A673 (cell line): ENCODE results near the gene LGR4. TPM values are rescaled to one million over a fixed set of nuclear protein-coding genes. Genes with fewer than 3 reads are reported as not detected.

ENCODE experiments used
- BruUV-seq: library from RNA; stranded (reverse); fragments of 400-500 nt; replicated peaks from 2 replicates; lab custom pipeline; 2021; lab: Mats Ljungman, UMichigan
- CTCF ChIA-PET: fragments of 300-600 bp; sonication (Branson Sonifier 250); formaldehyde crosslinking; loops from one replicate; lab custom pipeline; 2022; ENCODE audit warnings: antibody characterized with exemption; lab: Charles Lee
- POLR2A ChIA-PET: fragments of 300-600 bp; sonication (Branson Sonifier 250); formaldehyde crosslinking; loops from one replicate; lab custom pipeline; 2022; ENCODE audit warnings: antibody characterized with exemption; ENCODE audit not compliant: low non-redundant PET; lab: Charles Lee
- DNase-seq: peaks from one replicate; pipeline ENCODE4 v3.0.0-alpha.2; 2015; ENCODE audit warnings: low spot score
- H3K27ac ChIP-seq: fragments of 200-600 bp; sonication (generic); 2 replicates; pipeline ENCODE4 v1.5.1; 2016; ENCODE audit warnings: mixed run types, low read depth, mild to moderate bottlenecking, mixed read lengths, antibody characterized with exemption, low read length; ENCODE audit not compliant: poor library complexity, severe bottlenecking
- H3K27me3 ChIP-seq: fragments of 200-600 bp; sonication (generic); replicated peaks from 2 replicates; pipeline ENCODE4 v1.6.1; 2017; ENCODE audit warnings: mixed run types, low read depth, mild to moderate bottlenecking, mixed read lengths, antibody characterized with exemption, low read length; ENCODE audit not compliant: insufficient read depth, poor library complexity
- H3K36me3 ChIP-seq: fragments of 200-600 bp; sonication (generic); 2 replicates; pipeline ENCODE4 v1.6.1; 2016; ENCODE audit warnings: mixed run types, mild to moderate bottlenecking, mixed read lengths, antibody characterized with exemption, low read length; ENCODE audit not compliant: insufficient read depth, poor library complexity, severe bottlenecking
- H3K4me1 ChIP-seq: fragments of 200-600 bp; sonication (generic); 2 replicates; pipeline ENCODE4 v1.6.1; 2017; ENCODE audit warnings: mixed run types, mild to moderate bottlenecking, mixed read lengths, antibody characterized with exemption, low read length; ENCODE audit not compliant: insufficient read depth, poor library complexity, severe bottlenecking
- H3K4me3 ChIP-seq: fragments of 200-600 bp; sonication (generic); 2 replicates; pipeline ENCODE4 v1.5.1; 2016; ENCODE audit warnings: low read depth, mixed run types, mild to moderate bottlenecking, mixed read lengths, low read length; ENCODE audit not compliant: poor library complexity, severe bottlenecking
- H3K9me3 ChIP-seq: fragments of 200-600 bp; sonication (generic); 2 replicates; pipeline ENCODE4 v1.6.1; 2016; ENCODE audit warnings: mixed run types, low read depth, mild to moderate bottlenecking, mixed read lengths, antibody characterized with exemption, low read length; ENCODE audit not compliant: poor library complexity, severe bottlenecking
- EZH2 ChIP-seq: fragments of 200-600 bp; sonication (generic); IDR thresholded peaks from 2 replicates; pipeline ENCODE4 v1.6.1; 2017; ENCODE audit warnings: borderline replicate concordance, low read depth, mild to moderate bottlenecking, mixed read lengths, antibody characterized with exemption, low read length; ENCODE audit not compliant: poor library complexity, severe bottlenecking
- intact Hi-C: fragments of 100-400 bp; cut with micrococcal nuclease; formaldehyde crosslinking; loops from one replicate; pipeline ENCODE4 v1.10.0; 2022; ENCODE audit not compliant: unreplicated experiment
- total RNA-seq: library from RNA; stranded (reverse); gene quantifications from 2 replicates; pipeline ENCODE4 v1.2.3, GENCODE V29; 2021
- TF ChIP-seq, protein P1 (sequence below): fragments of 300-800, 200-600 bp; sonication (generic); conservative IDR thresholded peaks from 2 replicates; pipeline ENCODE4 v1.5.1; 2017; ENCODE audit warnings: low read depth, mild to moderate bottlenecking, antibody characterized with exemption, low read length, moderate library complexity, mixed read lengths

Gene LGR4
- total RNA-seq, 1 experiment from 2014 or later: 24.7 TPM

GRCh38 chr11:27404427-27404826, 68.2 kb downstream of the LGR4 start:
- H3K4me1 ChIP-seq: no peaks in the 10 kb centered on the region
- CTCF ChIA-PET: no interaction called here
- POLR2A ChIA-PET: no interaction called here
- no peak for TF ChIP-seq EZH2
- TF ChIP-seq, protein P1, sequence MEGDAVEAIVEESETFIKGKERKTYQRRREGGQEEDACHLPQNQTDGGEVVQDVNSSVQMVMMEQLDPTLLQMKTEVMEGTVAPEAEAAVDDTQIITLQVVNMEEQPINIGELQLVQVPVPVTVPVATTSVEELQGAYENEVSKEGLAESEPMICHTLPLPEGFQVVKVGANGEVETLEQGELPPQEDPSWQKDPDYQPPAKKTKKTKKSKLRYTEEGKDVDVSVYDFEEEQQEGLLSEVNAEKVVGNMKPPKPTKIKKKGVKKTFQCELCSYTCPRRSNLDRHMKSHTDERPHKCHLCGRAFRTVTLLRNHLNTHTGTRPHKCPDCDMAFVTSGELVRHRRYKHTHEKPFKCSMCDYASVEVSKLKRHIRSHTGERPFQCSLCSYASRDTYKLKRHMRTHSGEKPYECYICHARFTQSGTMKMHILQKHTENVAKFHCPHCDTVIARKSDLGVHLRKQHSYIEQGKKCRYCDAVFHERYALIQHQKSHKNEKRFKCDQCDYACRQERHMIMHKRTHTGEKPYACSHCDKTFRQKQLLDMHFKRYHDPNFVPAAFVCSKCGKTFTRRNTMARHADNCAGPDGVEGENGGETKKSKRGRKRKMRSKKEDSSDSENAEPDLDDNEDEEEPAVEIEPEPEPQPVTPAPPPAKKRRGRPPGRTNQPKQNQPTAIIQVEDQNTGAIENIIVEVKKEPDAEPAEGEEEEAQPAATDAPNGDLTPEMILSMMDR: no peak
- H3K27ac ChIP-seq: no peak overlapping the region
- no peaks in the 10 kb centered on the region for H3K9me3 ChIP-seq
- no peaks in the 10 kb centered on the region for H3K36me3 ChIP-seq
- no peak overlapping the region for H3K4me3 ChIP-seq
- no peaks in the 10 kb centered on the region for H3K27me3 ChIP-seq
- no peak for DNase-seq
- intact Hi-C loops: no loop called here
- no TSS peak for BruUV-seq

GRCh38 chr11:27403195-27403594, 69.4 kb downstream of the LGR4 start:
- no peaks in the 10 kb centered on the region for H3K9me3 ChIP-seq
- no peaks in the 10 kb centered on the region for H3K36me3 ChIP-seq
- no peak overlapping the region for H3K27ac ChIP-seq
- peaks cover 5% of the 10 kb centered on the region for H3K4me1 ChIP-seq
- H3K4me3 ChIP-seq: no peak overlapping the region
- no TSS peak for BruUV-seq
- no peak for DNase-seq
- intact Hi-C loops: no loop called here
- no peaks in the 10 kb centered on the region for H3K27me3 ChIP-seq
- ChIA-PET POLR2A (interaction anchor here (0.6 kb wide), 1 partner anchor 28 kb away, joined by 3 read pairs; no protein-coding TSS in a partner anchor), CTCF (no interaction called here)
- TF ChIP-seq EZH2: no peak
- TF ChIP-seq, protein P1: no peak

GRCh38 chr11:27402450-27402849, 70.1 kb downstream of the LGR4 start:
- no peak overlapping the region for H3K27ac ChIP-seq
- H3K36me3 ChIP-seq: no peaks in the 10 kb centered on the region
- no TSS peak for BruUV-seq
- peaks cover 12% of the 10 kb centered on the region for H3K4me1 ChIP-seq
- CTCF ChIA-PET: no interaction called here
- no peaks in the 10 kb centered on the region for H3K27me3 ChIP-seq
- intact Hi-C loops: no loop called here
- H3K9me3 ChIP-seq: no peaks in the 10 kb centered on the region
- TF ChIP-seq EZH2: no peak
- TF ChIP-seq, protein P1: no peak
- DNase-seq: no peak
- no peak overlapping the region for H3K4me3 ChIP-seq
- POLR2A ChIA-PET: interaction anchor here (0.6 kb wide), 1 partner anchor 27 kb away, joined by 3 read pairs; no protein-coding TSS in a partner anchor
